NCI-H82 (cell line): Measurements from ENCODE around the gene RLN2.
"Not testable (repeated sequence)": the region's sequence is repeated elsewhere in the genome, so short reads cannot be mapped to it uniquely, and the experiment has no call there.

Source experiments
- DNase-seq: peaks from one replicate; lab custom pipeline; 2025; lab: John Stamatoyannopoulos, UW

The RLN2 gene

GRCh38 chr9:5303840-5304795, at the start of gene RLN2:
Gene RLN2 (minus strand): TSS chr9:5304716. CDS start chr9:5304580, 136 bp downstream.
- not testable (repeated sequence) for DNase-seq

- DNase-seq = no peak
These were observed 49.7 kb upstream of the RLN2 start for GRCh38 chr9:5354184-5354583.

GRCh38 chr9:5352637-5353248, 48.2 kb upstream of the RLN2 start:
- no peak for DNase-seq

- DNase-seq = peak; percentile 10
These were observed 34.8 kb upstream of the RLN2 start, which contains the start of gene RLN1 for GRCh38 chr9:5338992-5339981. Gene RLN1 (minus strand): TSS chr9:5339876. CDS start chr9:5339746, 130 bp downstream.

- DNase-seq = no peak
These were observed 32.2 kb upstream of the RLN2 start for GRCh38 chr9:5336688-5337087.

- DNase-seq = not testable (repeated sequence)
These were observed 26.8 kb upstream of the RLN2 start for GRCh38 chr9:5331276-5331675.

- peak; percentile 78 for DNase-seq
These were observed 22.5 kb upstream of the RLN2 start for GRCh38 chr9:5326893-5327548.

- peak; percentile 56 for DNase-seq
These were observed 21.7 kb upstream of the RLN2 start for GRCh38 chr9:5326187-5326586.

- not testable (repeated sequence) for DNase-seq
These were observed 17.1 kb upstream of the RLN2 start for GRCh38 chr9:5321601-5322000.

GRCh38 chr9:5321058-5321457, 16.5 kb upstream of the RLN2 start:
- DNase-seq = peak; percentile 2

- DNase-seq = not testable (repeated sequence)
These were observed 11.9 kb upstream of the RLN2 start for GRCh38 chr9:5316406-5316805.

- DNase-seq = no peak
These were observed 10.8 kb upstream of the RLN2 start for GRCh38 chr9:5315187-5315923.

- no peak for DNase-seq
These were observed 6.3 kb upstream of the RLN2 start for GRCh38 chr9:5310851-5311250.

GRCh38 chr9:5305741-5306140, 1.2 kb upstream of the RLN2 start:
- DNase-seq = no peak

GRCh38 chr9:5301544-5301943, 3.0 kb downstream of the RLN2 start:
- DNase-seq = no peak

- DNase-seq = no peak
These were observed 12.4 kb downstream of the RLN2 start for GRCh38 chr9:5292141-5292540.

GRCh38 chr9:5288591-5288990, 15.9 kb downstream of the RLN2 start:
- no peak for DNase-seq

GRCh38 chr9:5286262-5286661, 18.3 kb downstream of the RLN2 start:
- no peak for DNase-seq

- no peak for DNase-seq
These were observed 26.0 kb downstream of the RLN2 start for GRCh38 chr9:5278486-5278885.

GRCh38 chr9:5274770-5275169, 29.7 kb downstream of the RLN2 start:
- no peak for DNase-seq
